ENCODE results near the gene PRKG1.

The PRKG1 gene

GRCh38 chr10:52347327-52347667 lies 1273.0 kb downstream of the PRKG1 start:
- no peak for DNase-seq
